Measurements from ENCODE around the gene ANXA4.
"Not testable (repeated sequence)": the region's sequence is repeated elsewhere in the genome, so short reads cannot be mapped to it uniquely, and the experiment has no call there.

DNA sequence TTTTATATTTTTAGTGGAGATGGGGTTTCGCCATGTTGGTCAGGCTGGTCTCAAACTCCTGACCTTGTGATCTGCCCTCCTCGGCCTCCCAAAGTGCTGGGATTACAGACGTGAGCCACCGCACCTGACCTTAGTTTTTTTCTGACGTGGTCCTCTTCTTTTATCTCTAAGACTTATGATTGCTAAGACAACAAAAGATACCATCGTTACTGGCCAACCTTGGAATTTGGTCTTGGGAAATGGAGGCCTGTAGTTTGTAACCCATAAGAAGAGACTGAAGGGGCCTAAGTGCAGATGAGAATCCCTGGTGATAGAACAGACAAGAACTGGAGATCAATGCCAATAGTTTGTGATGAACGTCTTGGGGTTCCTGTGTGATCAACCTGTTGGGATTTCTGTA, 21.9 kb downstream of the ANXA4 start:
- not testable (repeated sequence) for TF ChIP-seq CSDC2 (CRISPR knock-in tag; IDR thresholded peaks at IDR 0.05); ZFP3 (CRISPR knock-in tag; IDR thresholded peaks at IDR 0.05); TOX (CRISPR knock-in tag; IDR thresholded peaks at IDR 0.05; ENCODE audit: borderline replicate concordance); RARB (CRISPR knock-in tag; IDR thresholded peaks at IDR 0.05); PPARA (CRISPR knock-in tag; IDR thresholded peaks at IDR 0.05; ENCODE audit: borderline replicate concordance); ISL1 (CRISPR knock-in tag; IDR thresholded peaks at IDR 0.05); TCF4 (CRISPR knock-in tag; IDR thresholded peaks at IDR 0.05; ENCODE audit: borderline replicate concordance)
- TF ChIP-seq, protein P1, sequence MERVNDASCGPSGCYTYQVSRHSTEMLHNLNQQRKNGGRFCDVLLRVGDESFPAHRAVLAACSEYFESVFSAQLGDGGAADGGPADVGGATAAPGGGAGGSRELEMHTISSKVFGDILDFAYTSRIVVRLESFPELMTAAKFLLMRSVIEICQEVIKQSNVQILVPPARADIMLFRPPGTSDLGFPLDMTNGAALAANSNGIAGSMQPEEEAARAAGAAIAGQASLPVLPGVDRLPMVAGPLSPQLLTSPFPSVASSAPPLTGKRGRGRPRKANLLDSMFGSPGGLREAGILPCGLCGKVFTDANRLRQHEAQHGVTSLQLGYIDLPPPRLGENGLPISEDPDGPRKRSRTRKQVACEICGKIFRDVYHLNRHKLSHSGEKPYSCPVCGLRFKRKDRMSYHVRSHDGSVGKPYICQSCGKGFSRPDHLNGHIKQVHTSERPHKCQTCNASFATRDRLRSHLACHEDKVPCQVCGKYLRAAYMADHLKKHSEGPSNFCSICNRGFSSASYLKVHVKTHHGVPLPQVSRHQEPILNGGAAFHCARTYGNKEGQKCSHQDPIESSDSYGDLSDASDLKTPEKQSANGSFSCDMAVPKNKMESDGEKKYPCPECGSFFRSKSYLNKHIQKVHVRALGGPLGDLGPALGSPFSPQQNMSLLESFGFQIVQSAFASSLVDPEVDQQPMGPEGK (CRISPR knock-in tag; IDR thresholded peaks at IDR 0.05; ENCODE audit: borderline replicate concordance) = not testable (repeated sequence)
- TF ChIP-seq, protein P2, sequence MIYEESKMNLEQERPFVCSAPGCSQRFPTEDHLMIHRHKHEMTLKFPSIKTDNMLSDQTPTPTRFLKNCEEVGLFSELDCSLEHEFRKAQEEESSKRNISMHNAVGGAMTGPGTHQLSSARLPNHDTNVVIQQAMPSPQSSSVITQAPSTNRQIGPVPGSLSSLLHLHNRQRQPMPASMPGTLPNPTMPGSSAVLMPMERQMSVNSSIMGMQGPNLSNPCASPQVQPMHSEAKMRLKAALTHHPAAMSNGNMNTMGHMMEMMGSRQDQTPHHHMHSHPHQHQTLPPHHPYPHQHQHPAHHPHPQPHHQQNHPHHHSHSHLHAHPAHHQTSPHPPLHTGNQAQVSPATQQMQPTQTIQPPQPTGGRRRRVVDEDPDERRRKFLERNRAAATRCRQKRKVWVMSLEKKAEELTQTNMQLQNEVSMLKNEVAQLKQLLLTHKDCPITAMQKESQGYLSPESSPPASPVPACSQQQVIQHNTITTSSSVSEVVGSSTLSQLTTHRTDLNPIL (CRISPR knock-in tag; IDR thresholded peaks at IDR 0.05; ENCODE audit: low read depth) = not testable (repeated sequence)
